ENCODE data around the gene HGFAC. TPM values are rescaled to one million over a fixed set of nuclear protein-coding genes. Genes with fewer than 3 reads are reported as not detected.

Gene HGFAC
- total RNA-seq, 1 donor from 2014 or later, result not detected

GRCh38 chr4:3494462-3494871, 52.7 kb downstream of the HGFAC start:
- H3K4me3 ChIP-seq (ENCODE audit: low read depth, low read length), result no peak overlapping the region
- no peak for DNase-seq (ENCODE audit: low read depth)
- TF ChIP-seq CTCF (conservative IDR thresholded peaks at IDR 0.05; ENCODE audit: low read depth, low read length), result no peak

- no peak for DNase-seq (ENCODE audit: low read depth)
- TF ChIP-seq CTCF (conservative IDR thresholded peaks at IDR 0.05; ENCODE audit: low read depth, low read length), result no peak
- H3K4me3 ChIP-seq (ENCODE audit: low read depth, low read length), result no peak overlapping the region
Observed at GRCh38 chr4:3495204-3495975, 53.6 kb downstream of the HGFAC start.

- DNase-seq (ENCODE audit: low read depth), result no peak
- no peak overlapping the region for H3K4me3 ChIP-seq (ENCODE audit: low read depth, low read length)
- no peak for TF ChIP-seq CTCF (conservative IDR thresholded peaks at IDR 0.05; ENCODE audit: low read depth, low read length)
Observed at GRCh38 chr4:3496021-3496420, 54.3 kb downstream of the HGFAC start.

DNA sequence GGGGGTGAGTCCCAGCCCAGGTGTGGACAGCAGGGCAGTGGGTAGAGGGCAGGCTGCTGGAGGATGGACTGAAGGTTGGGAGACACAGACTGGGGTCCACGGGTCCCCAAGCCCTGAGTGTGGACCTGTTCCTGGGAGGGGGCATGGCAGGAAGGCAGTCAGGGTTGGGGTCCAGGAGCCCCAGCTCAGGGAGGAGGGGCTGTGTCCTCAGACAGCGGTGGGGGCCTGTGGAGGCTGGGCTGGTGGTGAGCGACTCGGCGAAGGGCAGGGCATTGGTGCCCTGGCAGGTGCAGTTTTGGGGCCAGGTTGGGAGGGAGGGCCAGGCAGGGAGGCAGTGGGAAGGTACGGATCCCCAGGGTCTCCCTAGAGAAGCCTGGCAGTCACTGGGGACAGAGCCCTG, 55.3 kb downstream of the HGFAC start:
- no peak for TF ChIP-seq CTCF (conservative IDR thresholded peaks at IDR 0.05; ENCODE audit: low read depth, low read length)
- no peak overlapping the region for H3K4me3 ChIP-seq (ENCODE audit: low read depth, low read length)

GRCh38 chr4:3497523-3498389, 56.0 kb downstream of the HGFAC start:
- DNase-seq (ENCODE audit: low read depth), result no peak
- no peak overlapping the region for H3K4me3 ChIP-seq (ENCODE audit: low read depth, low read length)
- no peak for TF ChIP-seq CTCF (conservative IDR thresholded peaks at IDR 0.05; ENCODE audit: low read depth, low read length)

More for the DNA sequence above, 55.3 kb downstream of the HGFAC start:
- no peak for DNase-seq (ENCODE audit: low read depth)

DNA sequence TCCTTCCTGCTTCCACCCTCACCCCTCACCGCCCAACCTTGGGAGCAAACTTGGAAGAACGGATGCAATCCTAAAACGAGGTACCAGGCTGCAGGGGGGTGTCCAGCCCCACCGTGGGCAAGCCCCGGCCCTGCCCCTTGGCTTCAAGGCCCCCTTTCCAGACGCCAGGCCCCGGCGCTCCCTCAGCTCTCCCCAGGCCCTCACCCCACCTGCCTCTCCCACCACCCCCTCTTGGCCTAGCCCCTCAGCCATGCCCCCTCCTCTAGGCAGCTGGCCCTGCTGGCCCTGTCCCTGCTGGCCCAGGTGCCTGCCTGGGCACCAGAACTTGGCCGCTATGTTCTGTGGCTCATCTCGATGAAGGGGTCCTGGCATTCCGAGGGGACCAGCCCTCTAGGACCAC, 56.6 kb downstream of the HGFAC start:
- no peak overlapping the region for H3K4me3 ChIP-seq (ENCODE audit: low read depth, low read length)
- TF ChIP-seq CTCF (conservative IDR thresholded peaks at IDR 0.05; ENCODE audit: low read depth, low read length), result no peak
- DNase-seq (ENCODE audit: low read depth), result no peak

Other genes starting within 250 kb of the HGFAC start
- 0.14 TPM in 1 of 2 replicates, not detected in the other for gene MSANTD1, start 192.8 kb upstream of the HGFAC start, total RNA-seq
- gene RGS12, start 148.9 kb upstream of the HGFAC start, total RNA-seq, result 18.0 and 33.8 TPM in 2 replicates
- 0.51 and 0.81 TPM in 2 replicates for gene DOK7, start 21.3 kb downstream of the HGFAC start, total RNA-seq
- gene LRPAP1, start 90.5 kb downstream of the HGFAC start, total RNA-seq, result 81.6 and 139 TPM in 2 replicates

Data from epithelial cell of proximal tubule (primary cell).